HG02938 (cell line): ENCODE results near the gene HTT.

Experiments
- ATAC-seq: cut with Tn5 transposase; IDR thresholded peaks from one replicate; pipeline ENCODE4 v1.9.1; 2021; ENCODE audit warnings: mild to moderate bottlenecking, moderate library complexity; ENCODE audit not compliant: unreplicated experiment

HTT gene

GRCh38 chr4:3261411-3262207 lies 187.1 kb downstream of the HTT start:
- ATAC-seq = no peak

- ATAC-seq = no peak
Observed at GRCh38 chr4:3262208-3263052, 187.9 kb downstream of the HTT start.

GRCh38 chr4:3263053-3263875 lies 188.8 kb downstream of the HTT start:
- ATAC-seq = no peak

- no peak for ATAC-seq
Observed at GRCh38 chr4:3263876-3264193, 189.4 kb downstream of the HTT start.

GRCh38 chr4:3266076-3266475 lies 191.6 kb downstream of the HTT start:
- no peak for ATAC-seq

- ATAC-seq = no peak
Observed at GRCh38 chr4:3267576-3268394, 193.3 kb downstream of the HTT start.

GRCh38 chr4:3268395-3269104 lies 194.1 kb downstream of the HTT start:
- ATAC-seq = no peak

- no peak for ATAC-seq
Observed at GRCh38 chr4:3269105-3269927, 194.8 kb downstream of the HTT start.

GRCh38 chr4:3269991-3270611 lies 195.6 kb downstream of the HTT start:
- ATAC-seq = no peak

GRCh38 chr4:3271131-3271530 lies 196.7 kb downstream of the HTT start:
- no peak for ATAC-seq

GRCh38 chr4:3276986-3277385 lies 202.5 kb downstream of the HTT start:
- ATAC-seq = no peak

GRCh38 chr4:3280466-3280865 lies 206.0 kb downstream of the HTT start:
- ATAC-seq = no peak

- no peak for ATAC-seq
Observed at GRCh38 chr4:3283483-3283882, 209.0 kb downstream of the HTT start.

GRCh38 chr4:3283916-3284315 lies 209.4 kb downstream of the HTT start:
- ATAC-seq = no peak

- ATAC-seq = no peak
Observed at GRCh38 chr4:3284734-3285557, 210.5 kb downstream of the HTT start.

GRCh38 chr4:3285558-3286334 lies 211.3 kb downstream of the HTT start:
- peak; percentile 9 for ATAC-seq
